ENCODE data around the gene PABPN1L. TPM values are rescaled to one million over a fixed set of nuclear protein-coding genes. Genes with fewer than 3 reads are reported as not detected.

PABPN1L gene
- total RNA-seq, 1 experiment from 2014 or later: not detected

DNA sequence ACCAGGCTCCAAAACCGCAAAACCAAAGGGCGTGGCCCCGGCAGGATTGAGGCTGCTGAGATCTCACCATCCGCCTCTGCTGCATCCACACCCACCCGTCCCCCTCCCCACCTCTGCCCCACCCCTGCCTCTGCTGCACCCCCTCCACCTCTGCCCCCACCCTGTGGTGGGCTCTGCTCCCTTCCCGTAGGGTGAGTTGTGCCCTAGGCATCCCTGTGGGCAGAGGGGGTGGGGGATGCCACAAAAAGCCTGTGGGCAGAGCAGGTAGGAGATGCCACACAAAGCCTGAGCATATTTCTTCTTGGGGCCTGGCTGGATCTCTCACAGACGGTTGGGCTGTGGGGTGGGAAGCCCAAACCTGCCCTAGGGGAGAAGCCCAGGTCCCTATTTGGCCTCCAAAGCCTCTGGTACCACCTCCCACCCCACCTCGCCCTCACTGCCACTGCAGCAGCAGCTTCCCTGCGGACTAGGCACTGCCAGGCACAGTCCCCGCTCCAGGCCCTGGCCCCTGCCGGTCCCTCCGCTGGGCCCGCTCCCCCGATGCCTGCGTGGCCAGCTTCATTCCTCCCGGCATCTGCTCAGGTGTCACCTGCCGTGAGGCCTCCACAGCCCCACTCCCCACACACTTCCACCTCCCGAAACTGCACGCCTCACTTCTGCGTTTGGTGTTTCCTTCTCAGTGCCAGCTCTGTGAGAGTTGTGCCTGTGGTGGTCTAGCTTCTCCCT lies 11.3 kb upstream of the PABPN1L start:
- no peak overlapping the region for H4K91ac ChIP-seq (ENCODE audit: insufficient read length, low read depth, low read length)
- no CpG with 5 or more reads among the region's 20 CpGs for WGBS (ENCODE audit: extremely low coverage, insufficient read length, low lambda C conversion rate)
- TF ChIP-seq, protein P1, sequence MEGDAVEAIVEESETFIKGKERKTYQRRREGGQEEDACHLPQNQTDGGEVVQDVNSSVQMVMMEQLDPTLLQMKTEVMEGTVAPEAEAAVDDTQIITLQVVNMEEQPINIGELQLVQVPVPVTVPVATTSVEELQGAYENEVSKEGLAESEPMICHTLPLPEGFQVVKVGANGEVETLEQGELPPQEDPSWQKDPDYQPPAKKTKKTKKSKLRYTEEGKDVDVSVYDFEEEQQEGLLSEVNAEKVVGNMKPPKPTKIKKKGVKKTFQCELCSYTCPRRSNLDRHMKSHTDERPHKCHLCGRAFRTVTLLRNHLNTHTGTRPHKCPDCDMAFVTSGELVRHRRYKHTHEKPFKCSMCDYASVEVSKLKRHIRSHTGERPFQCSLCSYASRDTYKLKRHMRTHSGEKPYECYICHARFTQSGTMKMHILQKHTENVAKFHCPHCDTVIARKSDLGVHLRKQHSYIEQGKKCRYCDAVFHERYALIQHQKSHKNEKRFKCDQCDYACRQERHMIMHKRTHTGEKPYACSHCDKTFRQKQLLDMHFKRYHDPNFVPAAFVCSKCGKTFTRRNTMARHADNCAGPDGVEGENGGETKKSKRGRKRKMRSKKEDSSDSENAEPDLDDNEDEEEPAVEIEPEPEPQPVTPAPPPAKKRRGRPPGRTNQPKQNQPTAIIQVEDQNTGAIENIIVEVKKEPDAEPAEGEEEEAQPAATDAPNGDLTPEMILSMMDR (conservative IDR thresholded peaks at IDR 0.05): no peak
- H3K4me3 Mint-ChIP-seq: no peak overlapping the region
- H3K27ac ChIP-seq (ENCODE audit: insufficient read length, low read depth, low read length): no peak overlapping the region
- H3K56ac ChIP-seq (ENCODE audit: insufficient read length, low read depth, low read length): no peak overlapping the region
- no peak overlapping the region for H2AFZ ChIP-seq (ENCODE audit: low read length)
- no peaks in the 10 kb centered on the region for H3K36me3 Mint-ChIP-seq (ENCODE audit: insufficient read depth in 1 of 3, low read depth in 3 of 3)
- no peaks in the 10 kb centered on the region for H4K20me1 ChIP-seq (ENCODE audit: control insufficient read depth, insufficient read depth, insufficient read length)
- no peaks in the 10 kb centered on the region for H3K9me3 ChIP-seq (ENCODE audit: control insufficient read depth, low read depth, low read length)
- no peaks in the 10 kb centered on the region for H3K79me1 ChIP-seq (ENCODE audit: insufficient read depth, low read depth, low read length, poor library complexity, severe bottlenecking)
- H4K5ac ChIP-seq (ENCODE audit: insufficient read length, low read depth, low read length): no peak overlapping the region
- H3K4me1 Mint-ChIP-seq: peaks cover 0 to 11% of the 10 kb centered on the region in 2 experiments; a peak in 1 of 4 replicates
- no peak for DNase-seq
- H3K14ac ChIP-seq (ENCODE audit: insufficient read depth, low read length): no peak overlapping the region
- no peak overlapping the region for H2AK5ac ChIP-seq (ENCODE audit: insufficient read length, low read length)
- no peak overlapping the region for H2BK5ac ChIP-seq (ENCODE audit: insufficient read length, low read length)
- H2BK12ac ChIP-seq (ENCODE audit: insufficient read length, low read depth, low read length): no peak overlapping the region
- no peak overlapping the region for H2BK15ac ChIP-seq (ENCODE audit: low read depth, low read length)
- H3K9ac ChIP-seq (ENCODE audit: extremely low read depth, insufficient read length, low read length): no peak overlapping the region
- no peaks in the 10 kb centered on the region for H3K27me3 Mint-ChIP-seq (ENCODE audit: low read depth)
- no peak overlapping the region for H3T11ph ChIP-seq (ENCODE audit: low read length)
- no peak overlapping the region for H2BK20ac ChIP-seq (ENCODE audit: low read depth, low read length, poor library complexity, severe bottlenecking)
- no peak overlapping the region for H3K4me2 ChIP-seq (ENCODE audit: insufficient read depth, insufficient read length, low read length)
- no peak overlapping the region for H3K27ac Mint-ChIP-seq
- no peak overlapping the region for H3K4ac ChIP-seq (ENCODE audit: low read depth, low read length)
- H3K23me2 ChIP-seq (ENCODE audit: insufficient read length, low read depth, low read length, poor library complexity, severe bottlenecking): no peaks in the 10 kb centered on the region
- H3K27me3 ChIP-seq (ENCODE audit: insufficient read depth, low read length): no peaks in the 10 kb centered on the region
- no peak overlapping the region for H4K8ac ChIP-seq (replicated peaks; ENCODE audit: insufficient read length, low read depth, low read length)
- no peak overlapping the region for H2BK120ac ChIP-seq (ENCODE audit: low read depth, low read length, poor library complexity, severe bottlenecking)
- no peaks in the 10 kb centered on the region for H3K79me2 ChIP-seq (ENCODE audit: insufficient read depth, low read length)
- H3K9me3 Mint-ChIP-seq: no peaks in the 10 kb centered on the region
- H3K4me1 ChIP-seq (ENCODE audit: insufficient read depth, low read length): no peaks in the 10 kb centered on the region
- H3K23ac ChIP-seq (ENCODE audit: insufficient read length, low read depth, low read length): no peak overlapping the region
- no peak overlapping the region for H3K18ac ChIP-seq (ENCODE audit: insufficient read length, low read depth, low read length)
